Measurements from ENCODE around the gene GBP6.
"Not testable (repeated sequence)": the region's sequence is repeated elsewhere in the genome, so short reads cannot be mapped to it uniquely, and the experiment has no call there.

The GBP6 gene

GRCh38 chr1:89363638-89364536 lies at the start of gene GBP6:
Gene GBP6 (plus strand): TSS chr1:89364059. CDS start chr1:89368552, 4,493 bp downstream.
- peak; percentile 21 for DNase-seq

- no peak for DNase-seq
Observed at GRCh38 chr1:89322402-89322801, 41.5 kb upstream of the GBP6 start.

- no peak for DNase-seq
Observed at GRCh38 chr1:89331890-89332289, 32.0 kb upstream of the GBP6 start.

- DNase-seq, result no peak
Observed at GRCh38 chr1:89332461-89332860, 31.4 kb upstream of the GBP6 start.

GRCh38 chr1:89335486-89335885 lies 28.4 kb upstream of the GBP6 start:
- no peak for DNase-seq

GRCh38 chr1:89337903-89338302 lies 26.0 kb upstream of the GBP6 start:
- DNase-seq, result no peak

- no peak for DNase-seq
Observed at GRCh38 chr1:89339039-89339438, 24.8 kb upstream of the GBP6 start.

- not testable (repeated sequence) for DNase-seq
Observed at GRCh38 chr1:89345479-89345878, 18.4 kb upstream of the GBP6 start.

GRCh38 chr1:89347296-89347695 lies 16.6 kb upstream of the GBP6 start:
- DNase-seq, result no peak

GRCh38 chr1:89350298-89350697 lies 13.6 kb upstream of the GBP6 start:
- no peak for DNase-seq

- no peak for DNase-seq
Observed at GRCh38 chr1:89351597-89352311, 12.1 kb upstream of the GBP6 start.

- no peak for DNase-seq
Observed at GRCh38 chr1:89352421-89352820, 11.4 kb upstream of the GBP6 start.

- no peak for DNase-seq
Observed at GRCh38 chr1:89354205-89354604, 9.7 kb upstream of the GBP6 start.

GRCh38 chr1:89355056-89355455 lies 8.8 kb upstream of the GBP6 start:
- DNase-seq, result no peak

- DNase-seq, result no peak
Observed at GRCh38 chr1:89356658-89357400, 7.0 kb upstream of the GBP6 start.

GRCh38 chr1:89358287-89358893 lies 5.5 kb upstream of the GBP6 start:
- DNase-seq, result peak; percentile 84

- no peak for DNase-seq
Observed at GRCh38 chr1:89360716-89361115, 3.1 kb upstream of the GBP6 start.

- no peak for DNase-seq
Observed at GRCh38 chr1:89361681-89362080, 2.2 kb upstream of the GBP6 start.

- no peak for DNase-seq
Observed at GRCh38 chr1:89363196-89363595, 663 bp upstream of the GBP6 start.

- DNase-seq, result no peak
Observed at GRCh38 chr1:89364954-89365550, 1.2 kb downstream of the GBP6 start.

GRCh38 chr1:89367221-89367620 lies 3.4 kb downstream of the GBP6 start:
- DNase-seq, result no peak

- no peak for DNase-seq
Observed at GRCh38 chr1:89369331-89369730, 5.5 kb downstream of the GBP6 start.

GRCh38 chr1:89373810-89374209 lies 10.0 kb downstream of the GBP6 start:
- DNase-seq, result peak; percentile 37

Measured in activated naive CD4-positive, alpha-beta T cell treated with Interleukin-2 at 50 U/mL for 16 hours (primary cell).